Lower leg skin (tissue), 3 donors: ENCODE measurements around the gene CMTM5.

Source experiments
- CTCF ChIP-seq, 3 donors: fragments of 450-650 bp; IDR thresholded peaks; one replicate each; pipeline ENCODE4 v1.5.1; 2016; ENCODE audit warnings: antibody characterized with exemption in 3 of 3, mild to moderate bottlenecking in 3 of 3, moderate library complexity in 2 of 3
- POLR2A ChIP-seq, 2 donors: fragments of 450-650 bp; IDR thresholded peaks; one replicate each; pipeline ENCODE4 v1.6.1; 2016 to 2017; ENCODE audit warnings: antibody characterized with exemption in 2 of 2, mild to moderate bottlenecking in 1 of 2, moderate library complexity in 1 of 2

GRCh38 chr14:23418021-23418420 lies 41.2 kb downstream of the CMTM5 start:
- TF ChIP-seq CTCF (IDR thresholded peaks at IDR 0.05) (no peak), POLR2A (IDR thresholded peaks at IDR 0.05) (no peak)
